Liver (tissue), 3 donors: Measurements from ENCODE around the gene ANKRD28.

Experiments used
- ATF3 ChIP-seq: IDR thresholded peaks from 2 replicates; pipeline ENCODE4 v1.6.1; 2016; ENCODE audit warnings: antibody characterized with exemption
- CTCF ChIP-seq: fragments of 150-350 bp; IDR thresholded peaks from 2 replicates; pipeline ENCODE4 v1.5.1; 2017; ENCODE audit warnings: improper control_type of control experiment, low read depth, low read length; ENCODE audit not compliant: missing input control
- GABPA ChIP-seq, 2 donors: IDR thresholded peaks in 1 of 2; conservative IDR thresholded peaks in 1 of 2; 2 replicates each; pipeline ENCODE4 v1.6.1; 2016; ENCODE audit warnings: antibody characterized with exemption in 2 of 2, mild to moderate bottlenecking in 1 of 2, moderate library complexity in 1 of 2
- JUND ChIP-seq, 2 donors: IDR thresholded peaks; 2 replicates each; pipeline ENCODE4 v1.6.1; 2016; ENCODE audit warnings: antibody characterized with exemption in 2 of 2
- MAX ChIP-seq: IDR thresholded peaks from 2 replicates; pipeline ENCODE4 v1.6.1; 2016; ENCODE audit warnings: antibody characterized with exemption
- TAF1 ChIP-seq: conservative IDR thresholded peaks from 2 replicates; pipeline ENCODE4 v1.6.1; 2016; ENCODE audit warnings: antibody characterized with exemption, mild to moderate bottlenecking
- YY1 ChIP-seq: IDR thresholded peaks from 2 replicates; pipeline ENCODE4 v1.6.1; 2016; ENCODE audit warnings: antibody characterized with exemption, mild to moderate bottlenecking
- ZBTB33 ChIP-seq: IDR thresholded peaks from 2 replicates; pipeline ENCODE4 v1.6.1; 2016; ENCODE audit warnings: antibody characterized with exemption
- TF ChIP-seq, protein P1 (sequence below): IDR thresholded peaks from 2 replicates; pipeline ENCODE4 v1.6.1; 2016; ENCODE audit warnings: antibody characterized with exemption, mild to moderate bottlenecking
- donor health status: healthy.
- donor health status: healthy.

DNA sequence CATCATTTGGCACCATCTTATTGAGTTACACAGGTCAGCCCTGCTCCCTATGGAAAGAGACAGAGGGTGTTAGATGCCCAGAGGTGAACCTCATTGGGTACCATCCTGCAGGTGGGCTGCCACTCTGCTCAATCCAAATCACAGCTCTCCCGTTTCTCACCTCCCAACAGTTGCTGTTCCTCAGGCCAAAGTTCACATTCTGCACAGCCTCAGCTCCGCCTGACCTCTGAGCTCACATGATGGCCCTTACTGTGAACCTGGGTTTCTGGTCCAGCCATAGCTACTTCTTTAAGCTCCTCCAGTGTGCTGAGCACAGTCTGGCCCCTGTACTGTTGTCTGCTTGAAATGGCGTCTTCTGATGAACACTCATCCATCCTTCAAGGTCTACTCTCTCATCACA, 148.4 kb downstream of the ANKRD28 start:
- TF ChIP-seq CTCF (no peak), ZBTB33 (no peak), YY1 (no peak), MAX (no peak), GABPA (IDR thresholded peaks at IDR 0.05 in 1 of 2, conservative IDR thresholded peaks at IDR 0.05 in 1 of 2) (no peak), JUND (IDR thresholded peaks at IDR 0.05) (no peak), TAF1 (no peak), ATF3 (no peak)
- TF ChIP-seq, protein P1, sequence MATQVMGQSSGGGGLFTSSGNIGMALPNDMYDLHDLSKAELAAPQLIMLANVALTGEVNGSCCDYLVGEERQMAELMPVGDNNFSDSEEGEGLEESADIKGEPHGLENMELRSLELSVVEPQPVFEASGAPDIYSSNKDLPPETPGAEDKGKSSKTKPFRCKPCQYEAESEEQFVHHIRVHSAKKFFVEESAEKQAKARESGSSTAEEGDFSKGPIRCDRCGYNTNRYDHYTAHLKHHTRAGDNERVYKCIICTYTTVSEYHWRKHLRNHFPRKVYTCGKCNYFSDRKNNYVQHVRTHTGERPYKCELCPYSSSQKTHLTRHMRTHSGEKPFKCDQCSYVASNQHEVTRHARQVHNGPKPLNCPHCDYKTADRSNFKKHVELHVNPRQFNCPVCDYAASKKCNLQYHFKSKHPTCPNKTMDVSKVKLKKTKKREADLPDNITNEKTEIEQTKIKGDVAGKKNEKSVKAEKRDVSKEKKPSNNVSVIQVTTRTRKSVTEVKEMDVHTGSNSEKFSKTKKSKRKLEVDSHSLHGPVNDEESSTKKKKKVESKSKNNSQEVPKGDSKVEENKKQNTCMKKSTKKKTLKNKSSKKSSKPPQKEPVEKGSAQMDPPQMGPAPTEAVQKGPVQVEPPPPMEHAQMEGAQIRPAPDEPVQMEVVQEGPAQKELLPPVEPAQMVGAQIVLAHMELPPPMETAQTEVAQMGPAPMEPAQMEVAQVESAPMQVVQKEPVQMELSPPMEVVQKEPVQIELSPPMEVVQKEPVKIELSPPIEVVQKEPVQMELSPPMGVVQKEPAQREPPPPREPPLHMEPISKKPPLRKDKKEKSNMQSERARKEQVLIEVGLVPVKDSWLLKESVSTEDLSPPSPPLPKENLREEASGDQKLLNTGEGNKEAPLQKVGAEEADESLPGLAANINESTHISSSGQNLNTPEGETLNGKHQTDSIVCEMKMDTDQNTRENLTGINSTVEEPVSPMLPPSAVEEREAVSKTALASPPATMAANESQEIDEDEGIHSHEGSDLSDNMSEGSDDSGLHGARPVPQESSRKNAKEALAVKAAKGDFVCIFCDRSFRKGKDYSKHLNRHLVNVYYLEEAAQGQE, result no peak
